Astrocyte (in vitro differentiated cells and primary cell): ENCODE data around the gene WRAP53.

Experiments
- EZH2 ChIP-seq: IDR thresholded peaks from 2 replicates; pipeline ENCODE4 v1.6.1; 2012; ENCODE audit warnings: mild to moderate bottlenecking, low read length, inconsistent platforms; ENCODE audit not compliant: insufficient read depth
- TF ChIP-seq, protein P1 (sequence below): IDR thresholded peaks from 2 replicates; pipeline ENCODE4 v1.5.1; 2011; ENCODE audit warnings: low read depth, mild to moderate bottlenecking, inconsistent platforms, low read length, moderate library complexity; ENCODE audit not compliant: insufficient read depth

DNA sequence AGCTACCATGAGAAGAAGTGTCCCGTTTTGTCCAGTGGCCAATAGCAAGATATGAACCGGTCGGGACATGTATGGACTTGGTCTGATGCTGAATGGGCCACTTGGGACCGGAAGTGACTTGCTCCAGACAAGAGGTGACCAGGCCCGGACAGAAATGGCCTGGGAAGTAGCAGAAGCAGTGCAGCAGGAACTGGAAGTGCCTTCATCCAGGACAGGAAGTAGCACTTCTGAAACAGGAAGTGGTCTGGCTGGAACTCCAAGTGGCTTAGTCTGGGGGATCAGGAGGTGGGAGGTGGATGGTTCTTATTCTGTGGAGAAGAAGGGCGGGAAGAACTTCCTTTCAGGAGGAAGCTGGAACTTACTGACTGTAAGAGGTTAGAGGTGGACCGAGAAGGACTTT lies 22.0 kb downstream of the WRAP53 start:
- TF ChIP-seq, protein P1, sequence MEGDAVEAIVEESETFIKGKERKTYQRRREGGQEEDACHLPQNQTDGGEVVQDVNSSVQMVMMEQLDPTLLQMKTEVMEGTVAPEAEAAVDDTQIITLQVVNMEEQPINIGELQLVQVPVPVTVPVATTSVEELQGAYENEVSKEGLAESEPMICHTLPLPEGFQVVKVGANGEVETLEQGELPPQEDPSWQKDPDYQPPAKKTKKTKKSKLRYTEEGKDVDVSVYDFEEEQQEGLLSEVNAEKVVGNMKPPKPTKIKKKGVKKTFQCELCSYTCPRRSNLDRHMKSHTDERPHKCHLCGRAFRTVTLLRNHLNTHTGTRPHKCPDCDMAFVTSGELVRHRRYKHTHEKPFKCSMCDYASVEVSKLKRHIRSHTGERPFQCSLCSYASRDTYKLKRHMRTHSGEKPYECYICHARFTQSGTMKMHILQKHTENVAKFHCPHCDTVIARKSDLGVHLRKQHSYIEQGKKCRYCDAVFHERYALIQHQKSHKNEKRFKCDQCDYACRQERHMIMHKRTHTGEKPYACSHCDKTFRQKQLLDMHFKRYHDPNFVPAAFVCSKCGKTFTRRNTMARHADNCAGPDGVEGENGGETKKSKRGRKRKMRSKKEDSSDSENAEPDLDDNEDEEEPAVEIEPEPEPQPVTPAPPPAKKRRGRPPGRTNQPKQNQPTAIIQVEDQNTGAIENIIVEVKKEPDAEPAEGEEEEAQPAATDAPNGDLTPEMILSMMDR: no peak
- no peak for TF ChIP-seq EZH2
